ENCODE results near the gene IER5L. TPM values are rescaled to one million over a fixed set of nuclear protein-coding genes. Genes with fewer than 3 reads are reported as not detected.

Gene IER5L
- total and polyA plus RNA-seq, 9 of the 15 experiments (the other 6 are each of a cell fraction or from before 2014, with no cell fraction given): 0.14 to 11.9 (median 0.52) TPM

DNA sequence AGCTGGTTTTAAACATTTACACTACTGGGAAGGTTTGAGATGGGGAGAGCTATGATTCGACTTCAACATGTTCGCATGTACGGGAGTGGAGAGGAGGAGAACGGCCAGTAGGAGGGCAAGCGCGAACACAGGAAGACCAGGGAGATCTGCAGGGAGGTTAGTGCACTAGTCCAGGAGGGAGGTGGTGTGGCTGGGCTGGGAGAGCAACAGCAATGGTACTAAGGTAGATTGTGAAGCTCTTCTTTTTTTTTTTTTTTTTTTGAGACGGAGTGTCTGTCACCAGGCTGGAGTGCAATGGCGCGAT is 16.6 kb downstream of the IER5L start:
- intact Hi-C loops (cut with micrococcal nuclease): no loop called here
- ATAC-seq (peak; percentile 78), DNase-seq (ENCODE audit: extremely low read depth in 1 of 4, low spot score in 3 of 4) (peak in 2 of 4 experiments; percentile 23 to 49), FAIRE-seq (no peak)
- H4K20me1 ChIP-seq (replicated peaks; ENCODE audit: control insufficient read depth, insufficient read depth, low read length): no peaks in the 10 kb centered on the region
- H3K4me3 ChIP-seq: no peak overlapping the region
- no peaks in the 10 kb centered on the region for H3K9me1 ChIP-seq (ENCODE audit: control insufficient read depth, insufficient read depth, low read length)
- in situ Hi-C loops (cut with MboI): loop anchor here (10.0 kb wide), 1 partner anchor 633 kb away; no protein-coding TSS in a partner anchor
- H3K27ac ChIP-seq (ENCODE audit: extremely low read depth, low read depth, low read length): peak overlapping the region; percentile 15; the same call in 2 of the 3 replicates
- no peaks in the 10 kb centered on the region for H3K27me3 ChIP-seq (ENCODE audit: control insufficient read depth in 2 of 2, insufficient read depth in 2 of 2, low read length in 2 of 2)
- H3K4me1 ChIP-seq (replicated peaks in 1 of 2; ENCODE audit: control insufficient read depth in 2 of 2, insufficient read depth in 2 of 2, low read length in 2 of 2): peaks cover 4 to 19% of the 10 kb centered on the region in 2 experiments; a peak in 3 of 5 replicates
- WGBS (ENCODE audit: insufficient coverage, low coverage, missing lambda C conversion rate): 37% methylated on average over 6 of the region's 9 CpGs
- no peaks in the 10 kb centered on the region for H3K36me3 ChIP-seq (ENCODE audit: control insufficient read depth, insufficient read depth, low read length)
- POLR2A ChIA-PET: interaction anchor here (0.5 to 1.9 kb wide), 4 partner anchors 9 to 156 kb away, joined by 3 to 8 read pairs (median 5); no protein-coding TSS in a partner anchor
- no peaks in the 10 kb centered on the region for H3K79me2 ChIP-seq (ENCODE audit: control insufficient read depth, insufficient read depth, low read length)
- H3K9ac ChIP-seq (ENCODE audit: insufficient read depth in 1 of 2, low read depth in 2 of 2, low read length in 2 of 2): peak overlapping the region in 1 of 2 experiments; percentile 24; a peak in 1 of 4 replicates
- H2AFZ ChIP-seq (ENCODE audit: low read depth, low read length): peak overlapping the region; percentile 75
- BruUV-seq (replicated peaks): no TSS peak
- TF ChIP-seq ZNF134 (CRISPR knock-in tag; conservative IDR thresholded peaks at IDR 0.05) (no peak), CTBP1 (IDR thresholded peaks at IDR 0.05; ENCODE audit: borderline replicate concordance) (0 out of 2 replicates have a peak, but pooled peaks have one; percentile 20), ZBTB33 (CRISPR knock-in tag; IDR thresholded peaks at IDR 0.05) (peak; percentile 82; the same call in 1 of the 2 replicates)
- H3K4me2 ChIP-seq (ENCODE audit: insufficient read depth, low read length): peak overlapping the region; percentile 69
- no peaks in the 10 kb centered on the region for H3K9me3 ChIP-seq (replicated peaks; ENCODE audit: control insufficient read depth, insufficient read depth, low read depth, low read length)
- CTCF ChIA-PET (ENCODE audit: low intra/inter-chr PET ratio): no interaction called here

Measured in K562 (cell line).